Astrocyte (in vitro differentiated cells and primary cell): Measurements from ENCODE around the gene FAM227A. TPM values are rescaled to one million over a fixed set of nuclear protein-coding genes. Genes with fewer than 3 reads are reported as not detected.

Experiments
- DNase-seq: peaks from one replicate; pipeline ENCODE4 v3.0.0-alpha.2; 2010; ENCODE audit warnings: low read depth
- FAIRE-seq: peaks from 2 replicates; lab custom pipeline; 2011; peaks lifted over from hg19 to GRCh38; lab: Jason Lieb, UNC
- H2AFZ ChIP-seq: 2 replicates; pipeline ENCODE4 v1.6.0; 2012; ENCODE audit warnings: low read depth, low read length, inconsistent platforms
- H3K27ac ChIP-seq: 2 replicates; pipeline ENCODE4 v1.5.1; 2011; ENCODE audit warnings: low read depth, low read length, inconsistent platforms
- H3K27me3 ChIP-seq: 2 replicates; pipeline ENCODE4 v1.6.0; 2011; ENCODE audit warnings: low read length, inconsistent platforms; ENCODE audit not compliant: insufficient read depth
- H3K36me3 ChIP-seq: 2 replicates; pipeline ENCODE4 v1.5.1; 2011; ENCODE audit warnings: low read length, inconsistent platforms; ENCODE audit not compliant: insufficient read depth
- H3K4me1 ChIP-seq: 2 replicates; pipeline ENCODE4 v1.5.1; 2011; ENCODE audit warnings: low read length, inconsistent platforms; ENCODE audit not compliant: insufficient read depth
- H3K4me2 ChIP-seq: 2 replicates; pipeline ENCODE4 v1.6.0; 2012; ENCODE audit warnings: low read length, inconsistent platforms
- H3K4me3 ChIP-seq: 2 replicates; pipeline ENCODE4 v1.5.1; 2011; ENCODE audit warnings: low read depth, mild to moderate bottlenecking, low read length, inconsistent platforms; ENCODE audit not compliant: insufficient read depth
- H3K79me2 ChIP-seq: 2 replicates; pipeline ENCODE4 v1.6.0; 2012; ENCODE audit warnings: mild to moderate bottlenecking, low read length, inconsistent platforms; ENCODE audit not compliant: insufficient read depth
- H3K9ac ChIP-seq: 2 replicates; pipeline ENCODE4 v1.6.0; 2012; ENCODE audit warnings: mild to moderate bottlenecking, low read length, inconsistent platforms
- H3K9me3 ChIP-seq: 2 replicates; pipeline ENCODE4 v1.5.1; 2012; ENCODE audit warnings: low read depth, mild to moderate bottlenecking, low read length, inconsistent platforms; ENCODE audit not compliant: insufficient read depth
- H4K20me1 ChIP-seq: 2 replicates; pipeline ENCODE4 v1.6.0; 2012; ENCODE audit warnings: low read length, inconsistent platforms; ENCODE audit not compliant: insufficient read depth
- H3K27ac Mint-ChIP-seq: one replicate; pipeline ENCODE4 v1.8.0; 2021; ENCODE audit warnings: mild to moderate bottlenecking, mixed read lengths; ENCODE audit not compliant: unreplicated experiment
- H3K27me3 Mint-ChIP-seq: one replicate; pipeline ENCODE4 v1.8.0; 2021; ENCODE audit warnings: low read depth, mixed read lengths; ENCODE audit not compliant: unreplicated experiment
- H3K36me3 Mint-ChIP-seq: one replicate; pipeline ENCODE4 v1.8.0; 2021; ENCODE audit warnings: low read depth, mixed read lengths; ENCODE audit not compliant: unreplicated experiment
- H3K4me1 Mint-ChIP-seq: one replicate; pipeline ENCODE4 v1.8.0; 2021; ENCODE audit warnings: low read depth, mixed read lengths; ENCODE audit not compliant: unreplicated experiment
- H3K4me3 Mint-ChIP-seq: one replicate; pipeline ENCODE4 v1.8.0; 2021; ENCODE audit warnings: mild to moderate bottlenecking, moderate library complexity, mixed read lengths; ENCODE audit not compliant: unreplicated experiment
- H3K9me3 Mint-ChIP-seq: one replicate; pipeline ENCODE4 v1.8.0; 2021; ENCODE audit warnings: mild to moderate bottlenecking, mixed read lengths; ENCODE audit not compliant: unreplicated experiment
- CTCF ChIP-seq: IDR thresholded peaks from 2 replicates; pipeline ENCODE4 v1.5.1; 2011; ENCODE audit warnings: low read depth, mild to moderate bottlenecking, inconsistent platforms, low read length, moderate library complexity; ENCODE audit not compliant: insufficient read depth
- EZH2 ChIP-seq: IDR thresholded peaks from 2 replicates; pipeline ENCODE4 v1.6.1; 2012; ENCODE audit warnings: mild to moderate bottlenecking, low read length, inconsistent platforms; ENCODE audit not compliant: insufficient read depth
- total RNA-seq: library from RNA; stranded (reverse); gene quantifications from 2 replicates; pipeline ENCODE4 v1.2.1, GENCODE V29; 2021

The FAM227A gene
- total RNA-seq, 1 donor from 2014 or later, result 3.4 TPM

- peak overlapping the region; percentile 96 for H3K4me2 ChIP-seq
- no peak for FAIRE-seq
- H2AFZ ChIP-seq, result peak overlapping the region; percentile 22
- H4K20me1 ChIP-seq, result peaks cover 27% of the 10 kb centered on the region
- TF ChIP-seq EZH2 (no peak), CTCF (no peak)
- no peaks in the 10 kb centered on the region for H3K27me3 Mint-ChIP-seq
- H3K36me3 Mint-ChIP-seq, result peaks cover 4% of the 10 kb centered on the region
- peaks cover 48% of the 10 kb centered on the region for H3K4me1 ChIP-seq
- H3K9ac ChIP-seq, result peak overlapping the region; percentile 99
- H3K9me3 ChIP-seq, result no peaks in the 10 kb centered on the region
- peak overlapping the region; percentile 97 for H3K27ac ChIP-seq
- H3K36me3 ChIP-seq, result no peaks in the 10 kb centered on the region
- H3K4me3 Mint-ChIP-seq, result peak overlapping the region; percentile 97
- peak overlapping the region; percentile 76 for H3K4me3 ChIP-seq
- DNase-seq, result no peak
- no peaks in the 10 kb centered on the region for H3K9me3 Mint-ChIP-seq
- no peaks in the 10 kb centered on the region for H3K27me3 ChIP-seq
- H3K27ac Mint-ChIP-seq, result peak overlapping the region; percentile 90
- H3K4me1 Mint-ChIP-seq, result peaks cover 31% of the 10 kb centered on the region
- H3K79me2 ChIP-seq, result peaks cover 43% of the 10 kb centered on the region
Measured at GRCh38 chr22:38700270-38700788, 44.1 kb upstream of the FAM227A start.

GRCh38 chr22:38699784-38700183, 43.6 kb upstream of the FAM227A start:
- no peak for FAIRE-seq
- H3K27me3 Mint-ChIP-seq, result no peaks in the 10 kb centered on the region
- peak overlapping the region; percentile 97 for H3K4me3 Mint-ChIP-seq
- Histone ChIP-seq H3K9me3 (no peaks in the 10 kb centered on the region), H3K4me2 (peak overlapping the region; percentile 96), H4K20me1 (peaks cover 27% of the 10 kb centered on the region), H3K27me3 (no peaks in the 10 kb centered on the region), H3K36me3 (no peaks in the 10 kb centered on the region), H3K9ac (peak overlapping the region; percentile 99), H3K4me3 (peak overlapping the region; percentile 76), H3K4me1 (peaks cover 44% of the 10 kb centered on the region), H3K27ac (peak overlapping the region; percentile 97), H3K79me2 (peaks cover 49% of the 10 kb centered on the region), H2AFZ (no peak overlapping the region)
- peak overlapping the region; percentile 90 for H3K27ac Mint-ChIP-seq
- H3K4me1 Mint-ChIP-seq, result peaks cover 33% of the 10 kb centered on the region
- H3K9me3 Mint-ChIP-seq, result no peaks in the 10 kb centered on the region
- TF ChIP-seq CTCF (no peak), EZH2 (no peak)
- H3K36me3 Mint-ChIP-seq, result peaks cover 5% of the 10 kb centered on the region
- DNase-seq, result peak; percentile 42

GRCh38 chr22:38699143-38699542, 43.0 kb upstream of the FAM227A start:
- Mint-ChIP-seq H3K9me3 (no peaks in the 10 kb centered on the region), H3K27ac (peak overlapping the region; percentile 90), H3K4me3 (peak overlapping the region; percentile 97), H3K36me3 (peaks cover 9% of the 10 kb centered on the region), H3K27me3 (no peaks in the 10 kb centered on the region), H3K4me1 (peaks cover 34% of the 10 kb centered on the region)
- H3K4me3 ChIP-seq, result peak overlapping the region; percentile 76
- peak overlapping the region; percentile 96 for H3K4me2 ChIP-seq
- H3K36me3 ChIP-seq, result peaks cover 2% of the 10 kb centered on the region
- no peak for FAIRE-seq
- no peak for TF ChIP-seq EZH2
- TF ChIP-seq CTCF, result no peak
- no peak overlapping the region for H2AFZ ChIP-seq
- H3K9ac ChIP-seq, result peak overlapping the region; percentile 99
- peak overlapping the region; percentile 97 for H3K27ac ChIP-seq
- H3K4me1 ChIP-seq, result peaks cover 42% of the 10 kb centered on the region
- peaks cover 55% of the 10 kb centered on the region for H3K79me2 ChIP-seq
- H4K20me1 ChIP-seq, result peaks cover 30% of the 10 kb centered on the region
- H3K27me3 ChIP-seq, result no peaks in the 10 kb centered on the region
- no peak for DNase-seq
- no peaks in the 10 kb centered on the region for H3K9me3 ChIP-seq
